C4-2B (cell line): Measurements from ENCODE around the gene UPK3BL2.
"Not testable (repeated sequence)": the region's sequence is repeated elsewhere in the genome, so short reads cannot be mapped to it uniquely, and the experiment has no call there.

Experiments
- CTCF ChIP-seq: fragments of 450-650 bp; conservative IDR thresholded peaks from 2 replicates; pipeline ENCODE4 v1.5.1; 2017; ENCODE audit warnings: mild to moderate bottlenecking
- ZFX ChIP-seq: fragments of 450-650 bp; IDR thresholded peaks from 2 replicates; pipeline ENCODE4 v1.6.1; 2017

GRCh38 chr7:102544372-102544771, 876 bp upstream of the UPK3BL2 start:
- TF ChIP-seq CTCF, ZFX: not testable (repeated sequence)
